HG03139 (cell line): ENCODE data around the gene APOA4.

Source experiments
- ATAC-seq: cut with Tn5 transposase; IDR thresholded peaks from one replicate; pipeline ENCODE4 v1.9.1; 2021; ENCODE audit not compliant: unreplicated experiment

Gene APOA4

DNA sequence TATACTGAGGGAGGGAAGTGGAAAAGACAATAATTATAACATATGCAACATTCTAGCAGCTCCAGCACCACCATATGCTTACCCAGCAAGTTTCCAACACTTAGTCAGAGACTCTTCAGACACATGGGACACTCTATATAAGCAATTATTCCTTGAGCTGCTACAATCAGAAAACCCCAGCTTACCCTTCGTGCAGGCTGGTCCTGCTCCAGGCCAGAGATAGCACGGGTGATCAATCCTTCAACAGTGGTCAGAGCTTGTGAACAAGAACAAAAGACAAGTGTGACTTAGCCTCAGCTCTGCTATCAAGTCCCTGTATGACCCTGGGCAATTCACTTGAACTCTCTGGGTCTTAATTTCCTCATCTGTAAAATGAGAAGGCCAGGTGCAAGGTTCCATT is 36.8 kb downstream of the APOA4 start:
- no peak for ATAC-seq

DNA sequence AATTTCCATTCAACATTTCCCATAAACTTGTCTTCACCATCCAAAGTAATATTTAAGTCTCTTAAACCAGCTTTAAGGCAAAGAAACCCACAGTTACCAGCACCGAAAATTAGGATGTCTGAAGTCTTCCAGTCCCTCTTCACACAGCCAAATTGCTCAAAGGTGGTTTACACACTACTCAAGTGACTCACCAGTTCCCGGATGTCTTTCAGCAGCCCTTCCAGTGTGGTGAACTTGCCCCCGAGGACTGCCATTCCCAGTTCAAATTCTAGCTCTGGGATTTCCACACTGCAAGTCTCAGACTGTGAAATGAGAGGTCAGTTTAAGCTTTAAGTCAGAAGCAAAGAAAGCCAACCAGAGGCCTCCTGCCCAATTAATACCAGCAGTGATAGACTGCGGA is 40.4 kb downstream of the APOA4 start:
- no peak for ATAC-seq

DNA sequence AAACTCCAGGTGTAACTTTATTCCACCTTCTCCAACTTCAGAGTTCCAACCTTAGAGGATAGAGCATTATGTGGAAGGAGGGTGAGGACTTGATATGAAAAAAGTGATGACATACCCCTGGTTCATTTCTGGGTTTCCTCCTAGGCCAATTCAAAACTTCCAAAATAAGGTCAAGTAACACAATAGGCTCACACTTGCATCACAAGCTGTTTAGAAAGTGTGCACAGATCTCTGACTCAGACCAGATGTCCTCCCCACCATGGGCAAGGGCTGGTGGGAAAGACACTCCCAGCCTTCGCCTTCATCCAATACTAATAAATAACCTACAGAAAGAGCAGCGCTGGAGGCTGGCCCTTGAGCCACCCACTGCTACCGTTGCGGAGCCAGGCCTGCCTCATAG is 44.5 kb downstream of the APOA4 start:
- ATAC-seq = no peak

DNA sequence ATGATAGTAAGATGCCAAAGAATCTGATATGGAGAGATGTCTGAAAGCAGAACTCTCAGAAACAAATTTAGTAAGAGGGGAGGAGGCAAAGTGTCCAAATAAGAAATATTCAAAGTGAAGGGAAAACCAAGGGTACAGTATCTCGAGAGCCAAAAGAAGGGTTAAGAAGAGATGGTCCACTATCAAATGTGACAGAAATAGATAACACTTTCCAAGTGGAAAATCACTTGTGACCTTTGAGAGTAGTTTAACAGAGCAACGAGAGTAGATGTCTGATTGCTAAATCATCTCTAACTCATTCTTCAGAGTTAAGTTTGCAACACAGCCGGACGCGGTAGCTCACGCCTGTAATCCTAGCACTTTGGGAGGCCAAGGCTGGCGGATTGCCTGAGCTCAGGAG is 46.0 kb downstream of the APOA4 start:
- no peak for ATAC-seq

- no peak for ATAC-seq
Measured at GRCh38 chr11:116776522-116776984, 46.6 kb downstream of the APOA4 start.

DNA sequence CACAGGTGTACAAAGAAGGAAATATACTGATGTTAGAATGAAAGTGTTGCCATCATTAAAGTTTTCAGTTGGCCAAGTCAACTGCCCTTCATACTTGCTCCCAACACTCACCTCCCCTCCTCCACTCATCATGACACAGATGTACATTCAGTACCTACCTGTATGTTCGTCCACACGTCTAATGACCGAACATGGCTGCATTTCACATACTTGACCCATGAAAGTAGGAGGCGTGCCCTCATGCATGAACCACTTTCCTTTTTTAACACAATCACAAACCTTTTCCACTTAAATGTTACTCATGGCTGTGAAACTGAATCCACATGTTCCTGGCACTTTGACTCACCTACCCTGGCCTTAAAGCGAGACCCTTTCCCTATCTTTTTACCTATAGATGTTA is 47.1 kb downstream of the APOA4 start:
- no peak for ATAC-seq

GRCh38 chr11:116774661-116775060 is 48.4 kb downstream of the APOA4 start:
- ATAC-seq = no peak

DNA sequence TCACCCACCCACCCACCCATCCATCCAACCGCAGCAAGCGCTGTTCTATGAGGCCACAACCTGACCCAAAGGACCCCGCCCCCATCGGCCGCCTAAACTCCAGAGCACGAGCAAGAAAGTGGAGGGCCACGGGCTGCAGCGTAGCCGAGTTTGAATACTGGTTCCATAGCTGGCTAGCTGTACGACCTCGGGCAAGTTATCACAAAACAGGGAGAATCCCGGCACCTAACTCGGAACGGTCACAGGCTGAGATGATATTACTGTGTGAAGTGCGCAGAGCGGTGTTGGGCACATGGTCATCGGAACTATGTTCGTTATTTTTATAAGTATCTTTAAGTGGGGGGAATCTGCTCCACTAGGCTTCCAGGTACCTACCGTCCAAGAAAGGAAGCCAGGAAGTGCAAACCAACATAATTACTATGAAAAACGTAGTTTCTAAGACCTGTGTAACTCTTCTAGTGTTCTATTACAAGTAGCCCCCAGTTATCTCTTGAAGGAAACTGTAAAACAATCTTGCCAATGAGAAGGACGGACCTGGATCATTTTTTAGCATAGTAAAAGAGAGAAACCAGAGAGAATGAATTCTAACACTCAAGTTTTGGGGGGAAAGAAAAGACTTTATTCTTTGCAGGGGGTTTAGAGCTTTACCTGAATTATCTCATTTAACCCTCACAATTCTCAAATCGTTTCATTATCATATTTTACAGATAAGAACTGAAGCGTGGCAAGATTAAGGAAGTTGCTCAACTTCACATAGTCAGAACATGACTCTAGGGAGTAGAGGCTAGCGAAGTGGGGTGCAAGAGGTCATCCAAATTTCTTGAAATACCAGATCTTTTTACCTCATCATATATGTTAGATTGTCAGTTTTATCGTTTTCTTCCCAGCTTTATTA is 49.7 kb downstream of the APOA4 start:
- peak; percentile 32 for ATAC-seq

- peak; percentile 77 for ATAC-seq
Measured at GRCh38 chr11:116772443-116773202, 50.5 kb downstream of the APOA4 start, which contains the start of gene BUD13. Gene BUD13, minus strand, starts transcription at chr11:116772987. Its CDS starts 23 bp downstream, at chr11:116772964.

GRCh38 chr11:116771935-116772334 is 51.2 kb downstream of the APOA4 start:
- no peak for ATAC-seq
